Astrocyte (in vitro differentiated cells and primary cell): ENCODE data around the gene TMUB1.

Source experiments
- CTCF ChIP-seq: IDR thresholded peaks from 2 replicates; pipeline ENCODE4 v1.5.1; 2011; ENCODE audit warnings: low read depth, mild to moderate bottlenecking, inconsistent platforms, low read length, moderate library complexity; ENCODE audit not compliant: insufficient read depth
- EZH2 ChIP-seq: IDR thresholded peaks from 2 replicates; pipeline ENCODE4 v1.6.1; 2012; ENCODE audit warnings: mild to moderate bottlenecking, low read length, inconsistent platforms; ENCODE audit not compliant: insufficient read depth

GRCh38 chr7:151099486-151100211 is 16.4 kb upstream of the TMUB1 start:
- no peak for TF ChIP-seq EZH2
- TF ChIP-seq CTCF = no peak
